Common myeloid progenitor, CD34-positive (primary cell): ENCODE results near the gene GRIA1.

ENCODE experiments used
- CTCF ChIA-PET: fragments of 350-600 bp; sonication (Branson Sonifier 250); formaldehyde crosslinking; loops from one replicate; lab custom pipeline; 2021; ENCODE audit warnings: antibody characterized with exemption; lab: Charles Lee
- POLR2A ChIA-PET: fragments of 350-600 bp; sonication (Branson Sonifier 250); formaldehyde crosslinking; loops from one replicate; lab custom pipeline; 2021; ENCODE audit warnings: antibody characterized with exemption; lab: Charles Lee
- DNase-seq, 3 donors: peaks; one replicate each; pipeline versions ENCODE4 v3.0.0 to v3.0.0-alpha.2; 2013
- H3K27ac ChIP-seq, 2 experiments: 1 replicate in 1 of 2; 2 replicates in 1 of 2; pipeline ENCODE4 v1.7.0; 2013; ENCODE audit warnings: inconsistent platforms in 2 of 2, low read length in 2 of 2, mild to moderate bottlenecking in 2 of 2, low read depth in 1 of 2, moderate library complexity in 1 of 2; ENCODE audit not compliant: severe bottlenecking in 2 of 2, insufficient read depth in 1 of 2, poor library complexity in 1 of 2
- H3K27me3 ChIP-seq, 5 experiments: replicated peaks in 2 of 5; 1 replicate in 3 of 5; 2 replicates in 2 of 5; pipeline versions ENCODE4 v1.6.1 to v1.7.0; 2013; ENCODE audit warnings: low read length in 4 of 5, mild to moderate bottlenecking in 2 of 5, moderate library complexity in 2 of 5, inconsistent platforms in 1 of 5; ENCODE audit not compliant: insufficient read depth in 5 of 5, control insufficient read depth in 4 of 5
- H3K36me3 ChIP-seq, 4 experiments: 1 replicate in 2 of 4; 2 replicates in 2 of 4; pipeline versions ENCODE4 v1.6.1 to v1.7.0; 2013; ENCODE audit warnings: low read length in 3 of 4, control low read depth in 1 of 4, mild to moderate bottlenecking in 1 of 4; ENCODE audit not compliant: control insufficient read depth in 4 of 4, insufficient read depth in 4 of 4
- H3K4me1 ChIP-seq, 4 experiments: 1 replicate in 3 of 4; 2 replicates in 1 of 4; pipeline versions ENCODE4 v1.6.1 to v1.7.1; 2013; ENCODE audit warnings: low read length in 3 of 4, mild to moderate bottlenecking in 3 of 4, control low read depth in 1 of 4, inconsistent platforms in 1 of 4, moderate library complexity in 1 of 4; ENCODE audit not compliant: control insufficient read depth in 4 of 4, insufficient read depth in 4 of 4; ENCODE audit errors: control extremely low read depth in 1 of 4
- H3K4me3 ChIP-seq, 7 experiments: 1 replicate in 4 of 7; 2 replicates in 3 of 7; pipeline versions ENCODE4 v1.5.1 to v1.7.0; 2013; ENCODE audit warnings: mild to moderate bottlenecking in 7 of 7, low read length in 6 of 7, moderate library complexity in 6 of 7, inconsistent platforms in 2 of 7, low read depth in 2 of 7, control low read depth in 1 of 7; ENCODE audit not compliant: insufficient read depth in 4 of 7, control insufficient read depth in 1 of 7; ENCODE audit errors: extremely low read depth in 1 of 7
- H3K9me3 ChIP-seq, 5 experiments: 1 replicate in 4 of 5; 2 replicates in 1 of 5; pipeline versions ENCODE4 v1.6.1 to v1.7.1; 2013; ENCODE audit warnings: low read length in 4 of 5, mild to moderate bottlenecking in 2 of 5, inconsistent platforms in 1 of 5, low read depth in 1 of 5, moderate library complexity in 1 of 5; ENCODE audit not compliant: control insufficient read depth in 4 of 5, insufficient read depth in 2 of 5; ENCODE audit errors: control extremely low read depth in 1 of 5
- WGBS: methylation state at CpG from one replicate; pipeline ENCODE4 v1.1.5; 2013; ENCODE audit not compliant: insufficient coverage; 5-methylcytosine and 5-hydroxymethylcytosine counted together

Gene GRIA1

DNA sequence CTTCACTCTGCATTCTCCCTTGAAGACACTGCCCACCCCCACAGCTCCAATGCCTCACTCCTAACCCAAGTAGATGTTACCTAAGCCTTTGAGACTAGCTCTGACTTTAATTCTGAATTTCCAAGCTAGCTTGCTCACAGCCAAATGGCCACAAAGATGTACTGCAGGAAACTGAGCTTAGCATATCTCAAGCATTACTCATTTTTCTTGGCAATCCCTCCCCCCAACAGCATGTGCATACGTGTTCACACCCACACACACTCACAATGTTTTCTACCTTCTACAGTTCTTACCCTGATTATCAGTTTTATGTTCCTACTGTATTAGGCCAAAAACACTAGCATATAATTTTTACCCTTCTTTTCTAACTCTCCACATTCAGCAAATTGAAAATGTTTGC is 13.7 kb upstream of the GRIA1 start:
- no peak for DNase-seq
- POLR2A ChIA-PET: no interaction called here
- 100% methylated on average over 1 of the region's 1 CpG for WGBS
- no peak overlapping the region for H3K27ac ChIP-seq
- CTCF ChIA-PET: interaction anchor here (1.2 kb wide), 1 partner anchor 25 kb away, joined by 3 read pairs; no protein-coding TSS in a partner anchor
- H3K36me3 ChIP-seq: no peaks in the 10 kb centered on the region
- H3K4me1 ChIP-seq: no peaks in the 10 kb centered on the region
- peaks cover 0 to 3% (median 0%) of the 10 kb centered on the region in 5 experiments for H3K27me3 ChIP-seq
- no peaks in the 10 kb centered on the region for H3K9me3 ChIP-seq
- H3K4me3 ChIP-seq: no peak overlapping the region

DNA sequence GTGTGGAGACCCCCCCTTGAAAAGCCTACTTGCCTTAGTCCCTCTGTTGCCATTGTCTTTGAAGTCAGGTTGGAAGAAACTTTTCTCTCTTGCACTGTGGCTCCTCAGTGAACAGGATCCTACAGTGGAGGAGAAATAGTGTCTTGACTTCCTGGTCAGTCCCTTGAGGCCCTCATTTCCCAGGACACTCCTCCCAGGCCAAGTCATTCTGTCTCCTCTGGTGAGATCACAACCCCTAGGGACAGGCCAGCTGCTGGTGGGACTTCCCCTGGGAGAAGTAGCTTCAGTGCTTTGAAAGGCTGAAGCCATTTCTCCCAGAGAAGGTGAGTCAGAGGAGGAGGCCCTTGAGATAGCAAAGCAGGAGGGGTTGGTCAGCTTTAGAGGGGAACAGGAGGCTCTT is 10.1 kb upstream of the GRIA1 start:
- Histone ChIP-seq H3K4me1 (no peaks in the 10 kb centered on the region), H3K9me3 (no peaks in the 10 kb centered on the region), H3K4me3 (no peak overlapping the region), H3K27ac (no peak overlapping the region), H3K27me3 (peaks cover 0 to 3% (median 0%) of the 10 kb centered on the region in 5 experiments), H3K36me3 (no peaks in the 10 kb centered on the region)
- POLR2A ChIA-PET: no interaction called here
- CTCF ChIA-PET: no interaction called here
- no peak for DNase-seq

DNA sequence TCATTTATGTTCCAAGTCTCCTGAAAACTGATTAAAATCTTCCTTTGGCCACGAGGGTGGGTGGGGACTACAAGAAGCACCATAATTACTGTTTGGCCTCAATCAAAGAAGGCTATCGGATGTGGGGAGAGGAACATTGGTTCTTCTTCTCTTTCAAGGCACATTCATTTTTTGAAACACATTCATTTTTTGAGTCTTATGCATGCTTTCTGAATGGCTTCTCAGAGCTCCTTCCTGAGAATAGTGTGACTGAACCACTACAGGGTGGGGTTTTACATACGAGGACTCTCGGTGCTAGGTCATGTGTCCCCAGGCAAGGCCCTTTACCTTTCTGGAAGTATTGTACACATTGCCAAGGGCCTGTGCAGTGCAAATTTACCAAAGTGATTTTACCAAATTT is 7.0 kb upstream of the GRIA1 start:
- Histone ChIP-seq H3K9me3 (no peaks in the 10 kb centered on the region), H3K4me1 (no peaks in the 10 kb centered on the region), H3K27me3 (peaks cover 0 to 6% (median 2%) of the 10 kb centered on the region in 5 experiments), H3K27ac (no peak overlapping the region), H3K36me3 (no peaks in the 10 kb centered on the region), H3K4me3 (no peak overlapping the region)
- WGBS: 81% methylated on average over 2 of the region's 4 CpGs
- no peak for DNase-seq
- POLR2A ChIA-PET: no interaction called here
- CTCF ChIA-PET: no interaction called here

DNA sequence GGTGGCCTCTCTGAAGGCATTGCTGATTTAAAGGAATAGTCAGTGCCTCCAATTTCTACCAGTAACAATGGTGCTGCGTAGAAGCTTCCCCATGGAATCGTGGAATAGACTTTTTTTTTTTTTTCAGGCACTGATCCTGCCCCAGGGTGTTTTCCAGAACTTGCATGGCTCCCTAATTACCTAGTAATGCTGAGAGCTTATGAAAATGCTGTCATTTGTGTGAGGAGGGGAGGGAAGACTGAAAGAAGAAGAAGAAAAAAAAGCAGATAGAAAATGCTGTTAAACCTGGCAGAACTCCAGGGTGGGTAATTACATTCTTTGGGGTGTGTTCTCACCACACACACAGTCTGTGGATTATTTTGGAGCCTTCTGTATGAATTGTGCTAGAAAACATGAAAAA is 4.8 kb upstream of the GRIA1 start:
- Histone ChIP-seq H3K36me3 (no peaks in the 10 kb centered on the region), H3K27ac (no peak overlapping the region), H3K4me1 (peaks cover 0 to 2% (median 0%) of the 10 kb centered on the region in 4 experiments), H3K4me3 (no peak overlapping the region), H3K27me3 (peaks cover 0 to 22% (median 12%) of the 10 kb centered on the region in 5 experiments), H3K9me3 (no peaks in the 10 kb centered on the region)
- no CpG with 5 or more reads among the region's 2 CpGs for WGBS
- no peak for DNase-seq
- ChIA-PET CTCF (interaction anchor here (1.3 kb wide), 1 partner anchor 10 kb away, joined by 3 read pairs; no protein-coding TSS in a partner anchor), POLR2A (no interaction called here)

DNA sequence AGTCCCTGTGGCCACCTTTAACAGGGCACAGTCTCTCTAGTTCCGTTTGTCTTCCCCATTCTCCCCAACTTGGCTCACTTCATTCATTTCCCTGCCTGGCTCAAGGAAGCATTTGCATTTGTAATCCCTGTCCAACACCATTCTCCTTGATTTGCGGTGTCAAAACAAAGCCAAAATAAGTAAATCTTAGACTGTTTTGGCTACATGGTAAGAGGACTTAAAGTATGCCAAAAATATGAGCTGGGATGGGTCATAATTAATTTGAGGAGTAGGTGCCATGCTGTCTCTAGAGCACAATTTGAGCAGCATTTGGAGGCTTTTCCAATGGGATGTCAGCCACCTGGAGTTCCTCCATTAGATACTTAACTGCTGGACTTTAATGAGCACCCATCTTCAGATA is 3.7 kb upstream of the GRIA1 start:
- ChIA-PET POLR2A (no interaction called here), CTCF (interaction anchor here (1.3 to 1.6 kb wide), 3 partner anchors 9 to 11 kb away, joined by 3 read pairs; no protein-coding TSS in a partner anchor)
- H3K9me3 ChIP-seq: no peaks in the 10 kb centered on the region
- peaks cover 0 to 33% (median 22%) of the 10 kb centered on the region in 5 experiments for H3K27me3 ChIP-seq
- no peak overlapping the region for H3K27ac ChIP-seq
- H3K36me3 ChIP-seq: no peaks in the 10 kb centered on the region
- no peak overlapping the region for H3K4me3 ChIP-seq
- no CpG with 5 or more reads among the region's 2 CpGs for WGBS
- DNase-seq: no peak
- H3K4me1 ChIP-seq: peaks cover 0 to 5% (median 0%) of the 10 kb centered on the region in 4 experiments

DNA sequence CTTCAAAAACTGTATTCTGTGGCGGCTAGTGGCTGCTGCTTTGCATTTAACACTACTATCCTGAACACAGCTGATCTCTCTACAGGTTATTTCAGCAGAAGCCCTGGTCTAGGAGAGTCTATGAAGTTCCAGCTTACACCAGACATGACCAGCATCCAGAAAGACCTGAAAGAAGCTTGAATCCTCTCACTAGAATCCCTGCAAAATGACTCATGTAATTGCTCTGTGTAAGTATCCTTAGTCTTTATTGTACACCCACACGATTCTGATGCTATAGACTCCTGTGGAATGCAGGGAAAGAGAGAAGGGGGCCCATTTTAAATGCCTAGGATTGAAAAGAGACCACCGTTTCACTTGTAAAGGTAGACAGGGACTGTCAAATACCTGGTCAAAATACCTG is 859 bp upstream of the GRIA1 start:
- POLR2A ChIA-PET: no interaction called here
- Histone ChIP-seq H3K4me3 (no peak overlapping the region), H3K27me3 (peaks cover 0 to 40% (median 29%) of the 10 kb centered on the region in 5 experiments), H3K4me1 (peaks cover 0 to 11% (median 0%) of the 10 kb centered on the region in 4 experiments), H3K27ac (no peak overlapping the region), H3K36me3 (no peaks in the 10 kb centered on the region), H3K9me3 (no peaks in the 10 kb centered on the region)
- no peak for DNase-seq
- CTCF ChIA-PET: no interaction called here
- 86% methylated on average over 2 of the region's 3 CpGs for WGBS

DNA sequence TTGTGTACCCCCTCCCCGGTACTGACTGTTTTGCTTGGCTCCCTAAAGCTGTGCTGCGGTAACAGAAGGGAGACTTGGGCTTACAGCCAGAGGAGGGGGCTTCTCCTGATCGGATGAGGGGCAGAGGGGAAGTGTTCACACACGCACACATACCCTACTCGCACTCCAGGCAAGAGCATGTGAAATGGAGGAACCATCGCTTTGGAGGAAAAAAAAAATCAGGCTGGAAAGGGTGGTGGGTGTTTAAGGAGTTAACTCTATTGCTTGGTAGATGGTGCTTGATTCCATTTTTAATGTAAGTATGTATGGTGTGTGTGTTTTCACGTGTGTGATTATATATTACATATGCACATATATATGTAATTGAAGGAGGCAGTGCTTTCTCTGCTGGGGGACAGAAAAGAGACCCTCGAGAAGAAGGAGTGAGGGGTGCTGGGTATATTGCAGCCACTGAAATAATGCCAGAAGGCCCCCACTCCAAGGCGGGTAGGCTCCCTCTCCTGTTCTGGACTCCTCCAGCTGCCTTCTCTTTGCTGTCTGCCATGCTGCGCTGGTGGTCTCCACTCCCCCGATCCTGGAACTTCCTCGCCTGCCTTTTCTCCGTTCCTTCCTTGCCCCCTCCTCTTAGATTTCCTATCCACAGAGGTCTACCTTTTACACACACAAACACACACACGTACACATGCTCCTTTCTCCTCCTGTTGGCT is 721 bp downstream of the GRIA1 start:
- Histone ChIP-seq H3K4me3 (no peak overlapping the region), H3K4me1 (peaks cover 0 to 11% (median 0%) of the 10 kb centered on the region in 4 experiments), H3K36me3 (no peaks in the 10 kb centered on the region), H3K27ac (no peak overlapping the region), H3K9me3 (no peaks in the 10 kb centered on the region), H3K27me3 (peaks cover 0 to 40% (median 29%) of the 10 kb centered on the region in 5 experiments)
- ChIA-PET CTCF (interaction anchor here (1.2 to 1.6 kb wide), 3 partner anchors 9 to 474 kb away, joined by 3 to 4 read pairs (median 4); no protein-coding TSS in a partner anchor), POLR2A (no interaction called here)
- 50% methylated on average over 6 of the region's 14 CpGs for WGBS
- no peak for DNase-seq
